Measurements from ENCODE around the gene PRKAR1A.

PRKAR1A gene

GRCh38 chr17:68468334-68468733 is 43.9 kb upstream of the PRKAR1A start (continued):
- TF ChIP-seq BACH2 (CRISPR knock-in tag; IDR thresholded peaks at IDR 0.05; ENCODE audit: borderline replicate concordance): no peak

DNA sequence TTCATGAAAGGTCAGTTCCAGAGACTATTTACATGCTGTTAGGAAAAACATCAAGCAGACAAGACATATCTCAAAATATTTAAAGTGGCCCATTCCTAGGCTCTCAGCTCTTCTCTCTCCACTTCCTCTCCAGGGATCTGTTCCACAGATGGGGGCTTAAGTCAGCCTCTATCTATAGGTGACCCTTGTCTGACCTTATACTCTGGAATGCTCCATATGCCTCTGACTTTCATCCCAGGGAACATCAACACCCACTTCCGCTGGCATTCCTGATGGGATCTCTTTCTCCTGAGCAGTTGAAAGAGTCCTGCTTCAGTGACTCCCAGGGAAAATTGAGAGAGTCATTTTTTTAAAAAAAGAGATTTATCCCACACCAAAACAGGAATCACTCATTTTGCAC is 43.4 kb upstream of the PRKAR1A start:
- TF ChIP-seq PPARA (CRISPR knock-in tag; IDR thresholded peaks at IDR 0.05; ENCODE audit: borderline replicate concordance) (no peak), ZFP3 (CRISPR knock-in tag; IDR thresholded peaks at IDR 0.05) (no peak), TCF4 (CRISPR knock-in tag; IDR thresholded peaks at IDR 0.05; ENCODE audit: borderline replicate concordance) (no peak), SNAI2 (CRISPR knock-in tag; IDR thresholded peaks at IDR 0.05) (no peak), OSR1 (CRISPR knock-in tag; IDR thresholded peaks at IDR 0.05) (no peak), TOX (CRISPR knock-in tag; IDR thresholded peaks at IDR 0.05; ENCODE audit: borderline replicate concordance) (no peak), ISL1 (CRISPR knock-in tag; IDR thresholded peaks at IDR 0.05) (no peak), ARNTL (CRISPR knock-in tag; IDR thresholded peaks at IDR 0.05; ENCODE audit: borderline replicate concordance, low read depth) (no peak), ZFP30 (CRISPR knock-in tag; IDR thresholded peaks at IDR 0.05) (no peak), CSDC2 (CRISPR knock-in tag; IDR thresholded peaks at IDR 0.05) (no peak), ZC3H10 (CRISPR knock-in tag; IDR thresholded peaks at IDR 0.05) (no peak), GLIS3 (CRISPR knock-in tag; IDR thresholded peaks at IDR 0.05) (no peak), ZNF8 (CRISPR knock-in tag; IDR thresholded peaks at IDR 0.05) (no peak), ZNF70 (CRISPR knock-in tag; IDR thresholded peaks at IDR 0.05) (no peak), ZNF565 (CRISPR knock-in tag; conservative IDR thresholded peaks at IDR 0.05; ENCODE audit: low read depth) (no peak), ESRRG (CRISPR knock-in tag; IDR thresholded peaks at IDR 0.05) (no peak), POU6F1 (CRISPR knock-in tag; IDR thresholded peaks at IDR 0.05; ENCODE audit: borderline replicate concordance, low read depth) (no peak)
- TF ChIP-seq, protein P1, sequence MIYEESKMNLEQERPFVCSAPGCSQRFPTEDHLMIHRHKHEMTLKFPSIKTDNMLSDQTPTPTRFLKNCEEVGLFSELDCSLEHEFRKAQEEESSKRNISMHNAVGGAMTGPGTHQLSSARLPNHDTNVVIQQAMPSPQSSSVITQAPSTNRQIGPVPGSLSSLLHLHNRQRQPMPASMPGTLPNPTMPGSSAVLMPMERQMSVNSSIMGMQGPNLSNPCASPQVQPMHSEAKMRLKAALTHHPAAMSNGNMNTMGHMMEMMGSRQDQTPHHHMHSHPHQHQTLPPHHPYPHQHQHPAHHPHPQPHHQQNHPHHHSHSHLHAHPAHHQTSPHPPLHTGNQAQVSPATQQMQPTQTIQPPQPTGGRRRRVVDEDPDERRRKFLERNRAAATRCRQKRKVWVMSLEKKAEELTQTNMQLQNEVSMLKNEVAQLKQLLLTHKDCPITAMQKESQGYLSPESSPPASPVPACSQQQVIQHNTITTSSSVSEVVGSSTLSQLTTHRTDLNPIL (CRISPR knock-in tag; IDR thresholded peaks at IDR 0.05; ENCODE audit: low read depth): no peak
- TF ChIP-seq, protein P2, sequence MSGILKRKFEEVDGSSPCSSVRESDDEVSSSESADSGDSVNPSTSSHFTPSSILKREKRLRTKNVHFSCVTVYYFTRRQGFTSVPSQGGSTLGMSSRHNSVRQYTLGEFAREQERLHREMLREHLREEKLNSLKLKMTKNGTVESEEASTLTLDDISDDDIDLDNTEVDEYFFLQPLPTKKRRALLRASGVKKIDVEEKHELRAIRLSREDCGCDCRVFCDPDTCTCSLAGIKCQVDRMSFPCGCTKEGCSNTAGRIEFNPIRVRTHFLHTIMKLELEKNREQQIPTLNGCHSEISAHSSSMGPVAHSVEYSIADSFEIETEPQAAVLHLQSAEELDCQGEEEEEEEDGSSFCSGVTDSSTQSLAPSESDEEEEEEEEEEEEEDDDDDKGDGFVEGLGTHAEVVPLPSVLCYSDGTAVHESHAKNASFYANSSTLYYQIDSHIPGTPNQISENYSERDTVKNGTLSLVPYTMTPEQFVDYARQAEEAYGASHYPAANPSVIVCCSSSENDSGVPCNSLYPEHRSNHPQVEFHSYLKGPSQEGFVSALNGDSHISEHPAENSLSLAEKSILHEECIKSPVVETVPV (CRISPR knock-in tag; IDR thresholded peaks at IDR 0.05): no peak

GRCh38 chr17:68470961-68471360 is 41.3 kb upstream of the PRKAR1A start:
- ATAC-seq: no peak
- TF ChIP-seq GLIS3 (CRISPR knock-in tag; IDR thresholded peaks at IDR 0.05) (no peak), ZFP3 (CRISPR knock-in tag; IDR thresholded peaks at IDR 0.05) (no peak), ZNF8 (CRISPR knock-in tag; IDR thresholded peaks at IDR 0.05) (no peak), ARNTL (CRISPR knock-in tag; IDR thresholded peaks at IDR 0.05; ENCODE audit: borderline replicate concordance, low read depth) (no peak), OSR1 (CRISPR knock-in tag; IDR thresholded peaks at IDR 0.05) (no peak), CSDC2 (CRISPR knock-in tag; IDR thresholded peaks at IDR 0.05) (no peak), BACH2 (CRISPR knock-in tag; IDR thresholded peaks at IDR 0.05; ENCODE audit: borderline replicate concordance) (no peak), ZNF70 (CRISPR knock-in tag; IDR thresholded peaks at IDR 0.05) (no peak), PATZ1 (CRISPR knock-in tag; IDR thresholded peaks at IDR 0.05; ENCODE audit: borderline replicate concordance) (no peak), POU6F1 (CRISPR knock-in tag; IDR thresholded peaks at IDR 0.05; ENCODE audit: borderline replicate concordance, low read depth) (no peak), RARB (CRISPR knock-in tag; IDR thresholded peaks at IDR 0.05) (no peak), TOX (CRISPR knock-in tag; IDR thresholded peaks at IDR 0.05; ENCODE audit: borderline replicate concordance) (no peak), TCF4 (CRISPR knock-in tag; IDR thresholded peaks at IDR 0.05; ENCODE audit: borderline replicate concordance) (no peak), PPARA (CRISPR knock-in tag; IDR thresholded peaks at IDR 0.05; ENCODE audit: borderline replicate concordance) (no peak), ZFP30 (CRISPR knock-in tag; IDR thresholded peaks at IDR 0.05) (no peak), ISL1 (CRISPR knock-in tag; IDR thresholded peaks at IDR 0.05) (no peak)
- TF ChIP-seq, protein P1 (CRISPR knock-in tag; IDR thresholded peaks at IDR 0.05; ENCODE audit: low read depth): no peak
- TF ChIP-seq, protein P2 (CRISPR knock-in tag; IDR thresholded peaks at IDR 0.05): no peak

More for the DNA sequence above, 43.4 kb upstream of the PRKAR1A start:
- ATAC-seq: no peak

All from SK-N-SH treated with all-trans-retinoic acid at 6 μM for 48 hours (cell line).